Measurements from ENCODE around the gene ERC1.

The ERC1 gene

DNA sequence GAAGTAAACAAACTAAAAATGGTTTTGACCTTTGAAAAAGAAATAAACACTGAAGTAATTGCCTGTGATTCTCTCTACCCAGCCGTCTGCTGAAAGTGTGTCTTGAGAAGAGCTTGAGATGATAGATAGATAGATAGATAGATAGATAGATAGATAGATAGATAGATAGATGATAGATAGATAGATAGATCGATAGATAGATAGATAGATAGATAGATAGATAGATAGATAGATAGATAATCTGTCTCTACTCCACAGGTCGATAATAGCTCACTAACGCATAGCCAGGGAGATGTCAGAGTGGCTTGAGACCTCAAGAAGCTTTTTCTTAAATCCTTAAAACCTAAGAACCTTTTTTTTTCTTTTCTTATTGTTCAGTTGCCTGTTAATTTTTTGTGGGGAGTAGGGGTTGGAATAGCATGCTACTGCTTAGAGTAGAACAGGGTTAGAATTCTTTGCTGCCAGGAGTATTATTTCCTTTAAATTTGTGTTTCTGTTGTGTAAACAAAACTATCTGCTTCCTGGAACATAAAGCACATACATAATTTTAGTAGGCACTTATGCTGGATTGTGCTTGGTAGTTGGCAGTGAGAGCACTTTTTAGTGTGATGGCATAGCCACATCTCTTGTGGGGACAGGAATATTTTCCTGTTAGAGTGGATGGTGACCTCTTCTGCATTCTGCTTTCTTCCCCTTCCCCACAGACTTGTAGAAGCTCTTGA is 433.8 kb downstream of the ERC1 start:
- H3K9me2 ChIP-seq (replicated peaks; ENCODE audit: insufficient read depth, low read length) = no peaks in the 10 kb centered on the region
- no peak overlapping the region for H2AFZ ChIP-seq (ENCODE audit: low read length)
- DNase-seq = no peak
- no peaks in the 10 kb centered on the region for H3K27me3 ChIP-seq (replicated peaks; ENCODE audit: insufficient read depth, low read length)
- no peaks in the 10 kb centered on the region for H3K9me3 ChIP-seq (replicated peaks; ENCODE audit: insufficient read depth, low read length)
- no peak for TF ChIP-seq EZH2 (optimal IDR thresholded peaks at IDR 0.05; ENCODE audit: low read depth, low read length)
- no peak for TF ChIP-seq EZH2phosphoT487 (IDR thresholded peaks at IDR 0.05; ENCODE audit: low read length)
- TF ChIP-seq, protein P1, sequence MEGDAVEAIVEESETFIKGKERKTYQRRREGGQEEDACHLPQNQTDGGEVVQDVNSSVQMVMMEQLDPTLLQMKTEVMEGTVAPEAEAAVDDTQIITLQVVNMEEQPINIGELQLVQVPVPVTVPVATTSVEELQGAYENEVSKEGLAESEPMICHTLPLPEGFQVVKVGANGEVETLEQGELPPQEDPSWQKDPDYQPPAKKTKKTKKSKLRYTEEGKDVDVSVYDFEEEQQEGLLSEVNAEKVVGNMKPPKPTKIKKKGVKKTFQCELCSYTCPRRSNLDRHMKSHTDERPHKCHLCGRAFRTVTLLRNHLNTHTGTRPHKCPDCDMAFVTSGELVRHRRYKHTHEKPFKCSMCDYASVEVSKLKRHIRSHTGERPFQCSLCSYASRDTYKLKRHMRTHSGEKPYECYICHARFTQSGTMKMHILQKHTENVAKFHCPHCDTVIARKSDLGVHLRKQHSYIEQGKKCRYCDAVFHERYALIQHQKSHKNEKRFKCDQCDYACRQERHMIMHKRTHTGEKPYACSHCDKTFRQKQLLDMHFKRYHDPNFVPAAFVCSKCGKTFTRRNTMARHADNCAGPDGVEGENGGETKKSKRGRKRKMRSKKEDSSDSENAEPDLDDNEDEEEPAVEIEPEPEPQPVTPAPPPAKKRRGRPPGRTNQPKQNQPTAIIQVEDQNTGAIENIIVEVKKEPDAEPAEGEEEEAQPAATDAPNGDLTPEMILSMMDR (IDR thresholded peaks at IDR 0.05; ENCODE audit: low read length) = no peak
- peaks cover 33% of the 10 kb centered on the region for H3K4me1 ChIP-seq (ENCODE audit: low read length)
- H3K27ac ChIP-seq (ENCODE audit: low read length) = no peak overlapping the region
- H3F3A ChIP-seq (ENCODE audit: insufficient read depth, low read length) = peaks cover 15% of the 10 kb centered on the region
- no peaks in the 10 kb centered on the region for H3K36me3 ChIP-seq (replicated peaks; ENCODE audit: insufficient read depth, low read length)
- H4K20me1 ChIP-seq (ENCODE audit: insufficient read depth, low read length) = no peaks in the 10 kb centered on the region
- H3K79me2 ChIP-seq (ENCODE audit: low read length) = no peaks in the 10 kb centered on the region
- H3K4me3 ChIP-seq (ENCODE audit: low read length) = no peak overlapping the region
- no peak overlapping the region for H3K4me2 ChIP-seq (ENCODE audit: low read depth, low read length)
- H3K9ac ChIP-seq (ENCODE audit: low read length) = no peak overlapping the region

DNA sequence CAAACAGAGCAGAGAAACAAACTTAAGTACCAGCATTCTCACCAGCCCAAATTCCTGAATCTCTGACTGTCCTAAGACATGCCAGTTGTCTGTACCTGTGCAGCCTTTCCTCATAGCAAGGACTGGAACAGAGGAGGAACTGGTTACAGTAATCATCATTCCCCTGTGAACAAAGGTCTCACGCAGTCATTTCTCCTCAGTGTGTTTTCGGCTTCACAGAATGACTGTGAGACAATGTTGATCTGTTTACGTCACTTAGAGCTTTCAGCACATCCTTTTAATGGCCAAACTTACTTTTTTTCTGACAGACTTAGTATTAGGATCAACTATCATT is 434.3 kb downstream of the ERC1 start:
- H3F3A ChIP-seq (ENCODE audit: insufficient read depth, low read length) = peaks cover 15% of the 10 kb centered on the region
- no peak overlapping the region for H3K27ac ChIP-seq (ENCODE audit: low read length)
- H3K9me3 ChIP-seq (replicated peaks; ENCODE audit: insufficient read depth, low read length) = no peaks in the 10 kb centered on the region
- no peak overlapping the region for H2AFZ ChIP-seq (ENCODE audit: low read length)
- H4K20me1 ChIP-seq (ENCODE audit: insufficient read depth, low read length) = no peaks in the 10 kb centered on the region
- peaks cover 33% of the 10 kb centered on the region for H3K4me1 ChIP-seq (ENCODE audit: low read length)
- TF ChIP-seq EZH2phosphoT487 (IDR thresholded peaks at IDR 0.05; ENCODE audit: low read length) (no peak), EZH2 (optimal IDR thresholded peaks at IDR 0.05; ENCODE audit: low read depth, low read length) (no peak)
- TF ChIP-seq, protein P1 (IDR thresholded peaks at IDR 0.05; ENCODE audit: low read length) = no peak
- no peaks in the 10 kb centered on the region for H3K9me2 ChIP-seq (replicated peaks; ENCODE audit: insufficient read depth, low read length)
- no peak overlapping the region for H3K4me2 ChIP-seq (ENCODE audit: low read depth, low read length)
- no peaks in the 10 kb centered on the region for H3K79me2 ChIP-seq (ENCODE audit: low read length)
- no peak overlapping the region for H3K9ac ChIP-seq (ENCODE audit: low read length)
- no peaks in the 10 kb centered on the region for H3K27me3 ChIP-seq (replicated peaks; ENCODE audit: insufficient read depth, low read length)
- no peaks in the 10 kb centered on the region for H3K36me3 ChIP-seq (replicated peaks; ENCODE audit: insufficient read depth, low read length)
- no peak overlapping the region for H3K4me3 ChIP-seq (ENCODE audit: low read length)
- DNase-seq = no peak

DNA sequence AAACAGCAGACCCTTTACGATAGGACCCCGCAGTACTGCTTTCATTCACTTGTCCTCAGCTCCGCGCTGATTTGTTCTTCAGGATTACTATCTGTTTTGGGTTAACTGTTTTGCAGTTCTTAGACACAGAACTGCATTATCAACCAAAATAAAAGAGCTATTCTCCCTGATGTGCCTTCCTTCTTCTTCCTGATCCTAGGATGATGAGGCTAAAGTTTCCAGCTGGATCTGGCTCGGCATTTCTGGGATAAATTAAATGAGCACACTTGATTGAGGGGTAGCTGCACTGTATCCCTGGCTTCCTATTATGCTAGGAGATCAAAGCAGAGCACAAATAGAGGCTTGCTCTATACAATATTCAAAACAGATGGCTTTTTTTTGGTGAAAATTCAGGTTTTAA is 437.6 kb downstream of the ERC1 start:
- no peak overlapping the region for H3K4me2 ChIP-seq (ENCODE audit: low read depth, low read length)
- no peaks in the 10 kb centered on the region for H3K27me3 ChIP-seq (replicated peaks; ENCODE audit: insufficient read depth, low read length)
- H3K9me3 ChIP-seq (replicated peaks; ENCODE audit: insufficient read depth, low read length) = no peaks in the 10 kb centered on the region
- H2AFZ ChIP-seq (ENCODE audit: low read length) = no peak overlapping the region
- no peak for DNase-seq
- no peaks in the 10 kb centered on the region for H3K36me3 ChIP-seq (replicated peaks; ENCODE audit: insufficient read depth, low read length)
- no peak overlapping the region for H3K9ac ChIP-seq (ENCODE audit: low read length)
- H3F3A ChIP-seq (ENCODE audit: insufficient read depth, low read length) = no peaks in the 10 kb centered on the region; the same call in 1 of the 2 replicates
- H3K9me2 ChIP-seq (replicated peaks; ENCODE audit: insufficient read depth, low read length) = no peaks in the 10 kb centered on the region
- peaks cover 18% of the 10 kb centered on the region for H3K4me1 ChIP-seq (ENCODE audit: low read length)
- H3K79me2 ChIP-seq (ENCODE audit: low read length) = no peaks in the 10 kb centered on the region
- no peak overlapping the region for H3K27ac ChIP-seq (ENCODE audit: low read length)
- H4K20me1 ChIP-seq (ENCODE audit: insufficient read depth, low read length) = no peaks in the 10 kb centered on the region
- no peak overlapping the region for H3K4me3 ChIP-seq (ENCODE audit: low read length)
- no peak for TF ChIP-seq EZH2phosphoT487 (IDR thresholded peaks at IDR 0.05; ENCODE audit: low read length)
- TF ChIP-seq, protein P1 (IDR thresholded peaks at IDR 0.05; ENCODE audit: low read length) = no peak

Data from MM.1S (cell line).